DOHH2 (cell line): ENCODE results near the gene NUDT3.

Experiments
- H3F3A ChIP-seq: fragments of 200-600 bp; sonication (generic), shearing (Covaris generic); 2 replicates; pipeline ENCODE4 v1.6.0; 2016; ENCODE audit warnings: antibody characterized with exemption, mild to moderate bottlenecking; ENCODE audit not compliant: control insufficient read depth, insufficient read depth
- H3K27ac ChIP-seq: fragments of 200-600 bp; sonication (generic); 2 replicates; pipeline ENCODE4 v1.5.1; 2014; ENCODE audit warnings: low read depth, mild to moderate bottlenecking, low read length, moderate library complexity
- H3K27me3 ChIP-seq: fragments of 200-600 bp; sonication (generic); 2 replicates; pipeline ENCODE4 v1.6.1; 2014; ENCODE audit warnings: mild to moderate bottlenecking, low read length, mixed read lengths; ENCODE audit not compliant: control insufficient read depth
- H3K36me3 ChIP-seq: fragments of 200-600 bp; sonication (generic); 2 replicates; pipeline ENCODE4 v1.6.1; 2014; ENCODE audit warnings: mild to moderate bottlenecking, low read length, moderate library complexity, mixed read lengths; ENCODE audit not compliant: control insufficient read depth
- H3K4me1 ChIP-seq: fragments of 200-600 bp; sonication (generic); 2 replicates; pipeline ENCODE4 v1.6.1; 2014; ENCODE audit warnings: mild to moderate bottlenecking, low read length, mixed read lengths; ENCODE audit not compliant: control insufficient read depth
- H3K4me2 ChIP-seq: fragments of 200-600 bp; sonication (generic); 2 replicates; pipeline ENCODE4 v1.6.0; 2014; ENCODE audit warnings: mild to moderate bottlenecking, low read length, moderate library complexity
- H3K4me3 ChIP-seq: fragments of 200-600 bp; sonication (generic); 2 replicates; pipeline ENCODE4 v1.5.1; 2014; ENCODE audit warnings: mild to moderate bottlenecking, low read length, mixed read lengths
- H3K79me2 ChIP-seq: fragments of 200-600 bp; sonication (generic); 2 replicates; pipeline ENCODE4 v1.6.1; 2014; ENCODE audit warnings: mild to moderate bottlenecking, low read length, mixed read lengths; ENCODE audit not compliant: control insufficient read depth
- H3K9me2 ChIP-seq: fragments of 200-600 bp; sonication (generic); replicated peaks from 2 replicates; pipeline ENCODE4 v1.6.1; 2014; ENCODE audit warnings: mild to moderate bottlenecking, low read length, mixed read lengths; ENCODE audit not compliant: control insufficient read depth
- H3K9me3 ChIP-seq: fragments of 200-600 bp; sonication (generic); 2 replicates; pipeline ENCODE4 v1.6.1; 2014; ENCODE audit warnings: antibody characterized with exemption, low read length, mixed read lengths; ENCODE audit not compliant: control insufficient read depth, insufficient read depth
- H4K20me1 ChIP-seq: fragments of 200-600 bp; sonication (generic); 2 replicates; pipeline ENCODE4 v1.6.0; 2014; ENCODE audit warnings: low read depth, mild to moderate bottlenecking, antibody characterized with exemption, low read length, moderate library complexity; ENCODE audit not compliant: control insufficient read depth, insufficient read depth
- CTCF ChIP-seq: fragments of 200-600 bp; sonication (generic); IDR thresholded peaks from one replicate; pipeline ENCODE4 v1.5.1; 2014; ENCODE audit warnings: antibody characterized with exemption, mild to moderate bottlenecking, low read depth, low read length; ENCODE audit not compliant: poor library complexity, severe bottlenecking
- EZH2phosphoT487 ChIP-seq: fragments of 200-600 bp; sonication (generic); IDR thresholded peaks from 2 replicates; pipeline ENCODE4 v1.6.1; 2017; ENCODE audit warnings: borderline replicate concordance, mild to moderate bottlenecking, antibody characterized with exemption, low read length, moderate library complexity, mixed read lengths

NUDT3 gene

DNA sequence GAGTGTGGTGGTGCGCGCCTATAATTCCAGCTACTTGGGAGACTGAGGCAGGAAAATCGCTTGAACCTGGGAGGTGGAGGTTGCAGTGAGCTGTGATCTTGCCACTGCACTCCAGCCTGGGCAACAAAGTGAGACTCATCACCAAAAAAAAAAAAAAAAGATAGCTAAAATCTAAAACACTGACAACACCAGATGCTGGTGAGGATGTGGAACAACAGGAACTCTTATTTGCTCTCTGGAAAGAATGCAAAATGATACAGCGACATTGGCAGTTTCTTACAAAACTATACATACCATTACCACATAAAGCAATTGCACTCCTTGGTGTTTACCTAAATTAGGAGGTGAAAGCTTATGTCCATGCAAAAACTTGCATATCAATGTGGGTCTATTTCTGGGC is 80.2 kb downstream of the NUDT3 start:
- H3K9me3 ChIP-seq: no peaks in the 10 kb centered on the region
- H3K27ac ChIP-seq: no peak overlapping the region
- H3K27me3 ChIP-seq: no peaks in the 10 kb centered on the region
- no peaks in the 10 kb centered on the region; the same call in 1 of the 2 replicates for H3K36me3 ChIP-seq
- H3K4me1 ChIP-seq: peaks cover 24% of the 10 kb centered on the region
- no peak overlapping the region for H3K4me2 ChIP-seq
- H3K79me2 ChIP-seq: peaks cover 64% of the 10 kb centered on the region
- no peak overlapping the region for H3K4me3 ChIP-seq
- no peaks in the 10 kb centered on the region for H4K20me1 ChIP-seq
- H3F3A ChIP-seq: no peaks in the 10 kb centered on the region
- no peak for TF ChIP-seq CTCF
- no peaks in the 10 kb centered on the region for H3K9me2 ChIP-seq

- TF ChIP-seq EZH2phosphoT487 (no peak), CTCF (no peak)
- H3K27ac ChIP-seq: no peak overlapping the region
- H4K20me1 ChIP-seq: no peaks in the 10 kb centered on the region
- H3K27me3 ChIP-seq: no peaks in the 10 kb centered on the region
- H3F3A ChIP-seq: no peaks in the 10 kb centered on the region
- H3K9me3 ChIP-seq: no peaks in the 10 kb centered on the region
- H3K36me3 ChIP-seq: no peaks in the 10 kb centered on the region
- H3K4me3 ChIP-seq: no peak overlapping the region
- H3K9me2 ChIP-seq: no peaks in the 10 kb centered on the region
- H3K79me2 ChIP-seq: peaks cover 49% of the 10 kb centered on the region
- H3K4me1 ChIP-seq: peaks cover 10% of the 10 kb centered on the region
- H3K4me2 ChIP-seq: no peak overlapping the region
Measured at GRCh38 chr6:34310817-34311216, 81.7 kb downstream of the NUDT3 start.

DNA sequence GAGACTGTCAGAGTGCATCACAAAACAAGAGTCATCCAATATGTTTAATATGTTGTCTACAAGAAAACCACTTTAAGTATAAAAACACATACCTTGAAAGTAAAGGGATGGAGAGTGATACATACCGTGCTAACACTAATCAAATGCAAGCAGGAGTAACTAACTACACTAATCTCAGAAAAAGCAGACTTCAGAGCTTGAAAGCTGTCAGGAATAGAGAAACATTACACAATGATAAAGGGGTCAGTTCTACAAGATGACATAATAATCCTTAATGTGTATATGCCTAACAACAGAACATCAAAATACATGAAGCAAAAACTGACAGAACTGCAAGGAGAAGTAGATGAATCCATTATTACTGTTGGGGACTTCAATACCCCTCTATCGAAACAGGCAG is 84.0 kb downstream of the NUDT3 start:
- H3F3A ChIP-seq: no peaks in the 10 kb centered on the region
- no peak overlapping the region for H3K4me2 ChIP-seq
- TF ChIP-seq EZH2phosphoT487: no peak
- no peak for TF ChIP-seq CTCF
- H3K4me1 ChIP-seq: no peaks in the 10 kb centered on the region
- H3K27ac ChIP-seq: no peak overlapping the region
- no peaks in the 10 kb centered on the region for H3K9me2 ChIP-seq
- no peaks in the 10 kb centered on the region for H3K9me3 ChIP-seq
- H3K36me3 ChIP-seq: no peaks in the 10 kb centered on the region
- no peaks in the 10 kb centered on the region for H3K27me3 ChIP-seq
- H3K4me3 ChIP-seq: no peak overlapping the region
- peaks cover 36% of the 10 kb centered on the region for H3K79me2 ChIP-seq
- no peaks in the 10 kb centered on the region for H4K20me1 ChIP-seq
